Activated B cell treated with CpG ODN at 0.5 μM for 24 hours (primary cell): Measurements from ENCODE around the gene ADARB1. TPM values are rescaled to one million over a fixed set of nuclear protein-coding genes. Genes with fewer than 3 reads are reported as not detected.

ENCODE experiments used
- ATAC-seq: fragments of 200-7000 bp; cut with Tn5 transposase; one replicate; pipeline ENCODE4 v1.10.0; 2021; ENCODE audit warnings: low read depth, mild to moderate bottlenecking, moderate library complexity
- CTCF ChIA-PET: fragments of 350-600 bp; sonication (Branson Sonifier 250); formaldehyde crosslinking; loops from one replicate; lab custom pipeline; 2021; ENCODE audit warnings: antibody characterized with exemption; lab: Charles Lee
- POLR2A ChIA-PET: fragments of 350-600 bp; sonication (Branson Sonifier 250); formaldehyde crosslinking; loops from one replicate; lab custom pipeline; 2021; ENCODE audit warnings: antibody characterized with exemption; lab: Charles Lee
- DNase-seq: peaks from one replicate; pipeline ENCODE4 v3.0.0; 2022
- H3K27ac Mint-ChIP-seq: one replicate; pipeline ENCODE4 v1.8.0; 2020; ENCODE audit warnings: mixed read lengths
- H3K27me3 Mint-ChIP-seq: one replicate; pipeline ENCODE4 v1.8.0; 2021; ENCODE audit warnings: mixed read lengths
- H3K36me3 Mint-ChIP-seq: one replicate; pipeline ENCODE4 v1.8.0; 2021; ENCODE audit warnings: low read depth, mixed read lengths
- H3K4me1 Mint-ChIP-seq: one replicate; pipeline ENCODE4 v1.8.0; 2021; ENCODE audit warnings: mixed read lengths
- H3K4me3 Mint-ChIP-seq: one replicate; pipeline ENCODE4 v1.8.0; 2020; ENCODE audit warnings: mild to moderate bottlenecking, mixed read lengths
- H3K9me3 Mint-ChIP-seq: one replicate; pipeline ENCODE4 v1.8.0; 2020; ENCODE audit warnings: mixed read lengths
- CTCF ChIP-seq: fragments of 200-600 bp; IDR thresholded peaks from one replicate; pipeline ENCODE4 v1.8.0; 2022; ENCODE audit warnings: antibody characterized with exemption, mild to moderate bottlenecking
- intact Hi-C: fragments of 100-400 bp; cut with micrococcal nuclease; formaldehyde crosslinking; loops from one replicate; pipeline ENCODE4 v1.15.1; 2024
- total RNA-seq: library from RNA; stranded (reverse); gene quantifications from 2 replicates; pipeline ENCODE4 v1.2.3, GENCODE V29; 2022

ADARB1 gene
- total RNA-seq, 1 donor from 2014 or later, result 22.6 TPM

DNA sequence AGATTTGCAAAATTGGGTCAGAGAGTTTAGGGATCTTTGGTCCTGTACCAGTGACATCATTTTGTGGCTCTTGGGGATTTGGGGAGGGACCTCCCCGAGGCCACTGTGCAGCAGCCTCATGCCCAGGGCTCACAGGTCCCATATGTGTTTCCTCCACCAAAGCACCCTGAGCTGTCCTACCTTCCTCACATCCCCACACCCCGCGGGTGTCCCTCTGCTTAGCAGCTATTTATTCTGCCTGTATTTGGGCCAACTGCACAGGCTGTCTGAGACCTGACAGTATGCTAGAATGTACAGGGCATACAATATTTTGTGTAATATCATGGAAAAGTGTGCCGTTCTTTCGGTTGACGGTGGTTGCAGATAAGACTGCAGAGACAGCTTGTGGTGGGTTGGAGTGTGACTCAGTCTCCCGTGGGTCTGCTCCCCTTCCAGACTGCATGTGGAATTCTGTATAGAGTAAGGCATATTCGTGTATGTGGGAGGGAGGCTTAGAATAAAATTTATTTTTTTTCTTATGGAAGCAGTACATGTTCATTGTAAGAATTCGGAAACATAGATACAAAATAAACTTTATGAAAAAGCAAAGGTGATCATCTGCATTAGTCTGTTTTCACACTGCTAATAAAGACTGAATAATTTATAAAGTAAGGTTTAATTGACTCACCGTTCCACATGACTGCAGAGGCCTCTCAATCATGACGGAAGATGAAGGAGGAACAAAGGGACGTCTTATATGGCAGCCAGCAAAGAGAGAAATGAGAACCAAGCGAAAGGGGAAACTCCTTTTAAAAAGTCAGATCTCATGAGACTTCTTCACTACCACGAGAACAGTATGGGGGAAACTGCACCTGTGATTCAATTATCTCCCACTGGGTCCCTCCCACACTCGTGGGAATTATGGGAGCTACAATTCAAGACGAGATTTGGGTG lies 84.4 kb downstream of the ADARB1 start:
- Mint-ChIP-seq H3K9me3 (peaks cover 7% of the 10 kb centered on the region), H3K4me3 (peak overlapping the region; percentile 32), H3K4me1 (peaks cover 43% of the 10 kb centered on the region), H3K36me3 (peaks cover 25% of the 10 kb centered on the region), H3K27me3 (no peaks in the 10 kb centered on the region), H3K27ac (peak overlapping the region; percentile 54)
- peak; percentile 87 for ATAC-seq
- no peak for DNase-seq
- no peak for TF ChIP-seq CTCF
- intact Hi-C loops, result no loop called here
- POLR2A ChIA-PET, result no interaction called here
- CTCF ChIA-PET, result interaction anchor here (1.0 kb wide), 1 partner anchor 20 kb away, joined by 3 read pairs; no protein-coding TSS in a partner anchor

GRCh38 chr21:45160198-45160597 lies 85.8 kb downstream of the ADARB1 start:
- intact Hi-C loops, result no loop called here
- Mint-ChIP-seq H3K36me3 (peaks cover 25% of the 10 kb centered on the region), H3K27ac (no peak overlapping the region), H3K27me3 (no peaks in the 10 kb centered on the region), H3K4me3 (no peak overlapping the region), H3K4me1 (peaks cover 28% of the 10 kb centered on the region), H3K9me3 (peaks cover 7% of the 10 kb centered on the region)
- no peak for TF ChIP-seq CTCF
- ChIA-PET POLR2A (no interaction called here), CTCF (no interaction called here)
- ATAC-seq, result no peak
- no peak for DNase-seq

DNA sequence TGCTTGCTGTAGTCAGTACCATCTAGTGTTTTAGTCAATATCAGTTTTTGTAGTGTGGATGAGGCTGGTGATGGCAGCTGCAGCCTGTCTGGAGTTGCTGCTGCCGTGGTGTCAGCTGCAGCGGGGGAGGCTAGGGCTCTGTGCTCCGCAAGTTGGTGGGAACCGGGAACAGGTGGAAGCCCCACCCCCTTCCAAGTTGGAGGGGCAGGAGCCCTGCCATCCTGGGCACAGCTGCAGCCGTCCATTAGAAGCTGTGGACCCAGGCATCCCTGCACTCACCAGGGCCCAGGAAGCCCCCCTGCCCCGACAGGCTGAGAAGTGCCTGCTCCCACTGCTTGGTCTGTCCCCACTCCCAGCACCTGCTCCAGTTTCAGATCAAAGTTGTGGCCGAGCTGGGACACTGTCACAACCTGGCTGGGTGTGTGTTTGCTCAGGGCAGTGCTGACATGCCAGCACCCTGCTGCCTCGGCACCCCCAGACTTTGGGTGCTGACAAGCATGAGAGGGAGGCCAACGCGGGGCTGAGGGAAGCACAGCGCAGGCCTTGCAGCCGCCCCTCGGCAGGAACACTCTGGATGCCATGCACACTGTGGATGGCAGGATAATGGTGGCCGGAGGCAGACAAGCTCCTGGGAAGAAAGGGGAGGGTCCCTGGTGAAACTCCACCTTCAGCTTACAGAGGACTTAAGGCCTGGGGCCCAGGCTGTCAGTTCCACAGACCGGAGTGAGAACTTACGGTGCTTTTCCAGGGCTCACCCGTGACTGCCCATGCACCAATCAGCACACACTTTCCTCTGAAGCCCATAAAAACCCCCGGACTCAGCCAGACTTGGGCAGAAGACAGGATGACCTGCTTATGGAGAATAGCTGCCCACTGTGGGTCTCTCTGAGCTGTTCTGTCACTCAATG lies 86.9 kb downstream of the ADARB1 start:
- H3K4me1 Mint-ChIP-seq, result peaks cover 25% of the 10 kb centered on the region
- ChIA-PET CTCF (no interaction called here), POLR2A (no interaction called here)
- TF ChIP-seq CTCF, result no peak
- no peak overlapping the region for H3K27ac Mint-ChIP-seq
- no peak overlapping the region for H3K4me3 Mint-ChIP-seq
- peaks cover 23% of the 10 kb centered on the region for H3K36me3 Mint-ChIP-seq
- H3K9me3 Mint-ChIP-seq, result peaks cover 4% of the 10 kb centered on the region
- no peaks in the 10 kb centered on the region for H3K27me3 Mint-ChIP-seq
- intact Hi-C loops, result no loop called here
- no peak for ATAC-seq
- no peak for DNase-seq

GRCh38 chr21:45162115-45162514 lies 87.7 kb downstream of the ADARB1 start:
- H3K27ac Mint-ChIP-seq, result no peak overlapping the region
- CTCF ChIA-PET, result no interaction called here
- intact Hi-C loops, result no loop called here
- H3K36me3 Mint-ChIP-seq, result peaks cover 28% of the 10 kb centered on the region
- no peak for ATAC-seq
- no peak for DNase-seq
- H3K4me3 Mint-ChIP-seq, result no peak overlapping the region
- POLR2A ChIA-PET, result no interaction called here
- H3K4me1 Mint-ChIP-seq, result peaks cover 22% of the 10 kb centered on the region
- no peaks in the 10 kb centered on the region for H3K27me3 Mint-ChIP-seq
- TF ChIP-seq CTCF, result no peak
- H3K9me3 Mint-ChIP-seq, result peaks cover 4% of the 10 kb centered on the region

GRCh38 chr21:45162809-45163208 lies 88.4 kb downstream of the ADARB1 start:
- Mint-ChIP-seq H3K36me3 (peaks cover 24% of the 10 kb centered on the region), H3K4me1 (peaks cover 22% of the 10 kb centered on the region), H3K9me3 (peaks cover 4% of the 10 kb centered on the region), H3K4me3 (no peak overlapping the region), H3K27ac (no peak overlapping the region), H3K27me3 (no peaks in the 10 kb centered on the region)
- ATAC-seq (no peak), DNase-seq (no peak)
- TF ChIP-seq CTCF, result no peak
- intact Hi-C loops, result no loop called here
- CTCF ChIA-PET, result no interaction called here
- POLR2A ChIA-PET, result no interaction called here
